HEK293 (cell line): ENCODE results near the gene PLEKHF1.

Source experiments
- EGR2 ChIP-seq: fragments of 450-650 bp; formaldehyde crosslinking; IDR thresholded peaks from 2 replicates; pipeline ENCODE4 v1.5.1; 2016; ENCODE audit warnings: low read depth, missing biosample characterization, missing genetic modification characterization
- FEZF1 ChIP-seq: fragments of 450-650 bp; formaldehyde crosslinking; IDR thresholded peaks from 2 replicates; pipeline ENCODE4 v1.5.1; 2016; ENCODE audit warnings: missing biosample characterization, missing genetic modification characterization
- GFI1B ChIP-seq: fragments of 450-650 bp; formaldehyde crosslinking; IDR thresholded peaks from 2 replicates; pipeline ENCODE4 v1.5.1; 2016; ENCODE audit warnings: missing biosample characterization, missing genetic modification characterization
- GLI2 ChIP-seq: fragments of 450-650 bp; formaldehyde crosslinking; IDR thresholded peaks from 2 replicates; pipeline ENCODE4; 2017; ENCODE audit warnings: missing biosample characterization, missing genetic modification characterization, low read depth, borderline replicate concordance
- GLIS1 ChIP-seq: fragments of 450-650 bp; formaldehyde crosslinking; IDR thresholded peaks from 2 replicates; pipeline ENCODE4 v1.5.1; 2016; ENCODE audit warnings: missing biosample characterization, missing genetic modification characterization
- KLF8 ChIP-seq: fragments of 450-650 bp; formaldehyde crosslinking; IDR thresholded peaks from 2 replicates; pipeline ENCODE4 v1.5.1; 2016; ENCODE audit warnings: missing biosample characterization, missing genetic modification characterization
- MZF1 ChIP-seq: fragments of 450-650 bp; formaldehyde crosslinking; IDR thresholded peaks from 2 replicates; pipeline ENCODE4 v1.5.1; 2017; ENCODE audit warnings: missing biosample characterization, missing genetic modification characterization, borderline replicate concordance
- TRIM28 ChIP-seq: IDR thresholded peaks from 2 replicates; pipeline ENCODE4 v1.6.1; 2011; ENCODE audit warnings: low read length, control low read depth, borderline replicate concordance
- TSHZ1 ChIP-seq: fragments of 450-650 bp; formaldehyde crosslinking; IDR thresholded peaks from 2 replicates; pipeline ENCODE4 v1.5.1; 2016; ENCODE audit warnings: missing biosample characterization, missing genetic modification characterization, borderline replicate concordance
- YY2 ChIP-seq: fragments of 450-650 bp; formaldehyde crosslinking; IDR thresholded peaks from 2 replicates; pipeline ENCODE4 v1.5.1; 2016; ENCODE audit warnings: missing biosample characterization, missing genetic modification characterization
- ZBTB21 ChIP-seq: fragments of 450-650 bp; formaldehyde crosslinking; IDR thresholded peaks from 2 replicates; pipeline ENCODE4 v1.5.1; 2017; ENCODE audit warnings: missing biosample characterization, missing genetic modification characterization
- ZBTB49 ChIP-seq: fragments of 450-650 bp; formaldehyde crosslinking; IDR thresholded peaks from 2 replicates; pipeline ENCODE4 v1.5.1; 2016; ENCODE audit warnings: missing biosample characterization, missing genetic modification characterization, low read depth
- ZFP41 ChIP-seq: fragments of 450-650 bp; formaldehyde crosslinking; IDR thresholded peaks from 2 replicates; pipeline ENCODE4 v1.5.1; 2016; ENCODE audit warnings: missing biosample characterization, missing genetic modification characterization, borderline replicate concordance
- ZFP69B ChIP-seq: fragments of 450-650 bp; formaldehyde crosslinking; IDR thresholded peaks from 2 replicates; pipeline ENCODE4 v1.5.1; 2016; ENCODE audit warnings: missing biosample characterization, missing genetic modification characterization
- ZNF114 ChIP-seq: fragments of 450-650 bp; formaldehyde crosslinking; IDR thresholded peaks from 2 replicates; pipeline ENCODE4 v1.5.0; 2017; ENCODE audit warnings: missing biosample characterization, missing genetic modification characterization
- ZNF19 ChIP-seq: fragments of 450-650 bp; formaldehyde crosslinking; IDR thresholded peaks from 2 replicates; pipeline ENCODE4; 2016; ENCODE audit warnings: missing biosample characterization, missing genetic modification characterization, low read depth
- ZNF223 ChIP-seq: fragments of 450-650 bp; formaldehyde crosslinking; IDR thresholded peaks from 2 replicates; pipeline ENCODE4 v1.5.1; 2016; ENCODE audit warnings: missing biosample characterization, missing genetic modification characterization
- ZNF239 ChIP-seq: fragments of 450-650 bp; formaldehyde crosslinking; IDR thresholded peaks from 2 replicates; pipeline ENCODE4 v1.5.1; 2016; ENCODE audit warnings: missing biosample characterization, missing genetic modification characterization
- ZNF24 ChIP-seq: fragments of 450-650 bp; formaldehyde crosslinking; IDR thresholded peaks from 2 replicates; pipeline ENCODE4 v1.5.1; 2016; ENCODE audit warnings: missing biosample characterization, missing genetic modification characterization
- ZNF335 ChIP-seq: fragments of 450-650 bp; formaldehyde crosslinking; conservative IDR thresholded peaks from 2 replicates; pipeline ENCODE4 v1.5.1; 2016; ENCODE audit warnings: missing biosample characterization, missing genetic modification characterization
- ZNF426 ChIP-seq: fragments of 450-650 bp; formaldehyde crosslinking; IDR thresholded peaks from 2 replicates; pipeline ENCODE4 v1.5.1; 2017; ENCODE audit warnings: missing biosample characterization, missing genetic modification characterization, mild to moderate bottlenecking, inconsistent platforms, moderate library complexity
- ZNF501 ChIP-seq: fragments of 450-650 bp; formaldehyde crosslinking; IDR thresholded peaks from 2 replicates; pipeline ENCODE4 v1.5.1; 2016; ENCODE audit warnings: missing biosample characterization, missing genetic modification characterization
- ZNF514 ChIP-seq: fragments of 450-650 bp; formaldehyde crosslinking; IDR thresholded peaks from 2 replicates; pipeline ENCODE4 v1.5.1; 2016; ENCODE audit warnings: missing biosample characterization, missing genetic modification characterization
- ZNF521 ChIP-seq: fragments of 450-650 bp; formaldehyde crosslinking; IDR thresholded peaks from 2 replicates; pipeline ENCODE4 v1.5.1; 2017; ENCODE audit warnings: missing biosample characterization, mild to moderate bottlenecking, missing genetic modification characterization
- ZNF560 ChIP-seq: fragments of 450-650 bp; formaldehyde crosslinking; IDR thresholded peaks from 2 replicates; pipeline ENCODE4 v1.5.1; 2017; ENCODE audit warnings: missing biosample characterization, missing genetic modification characterization, borderline replicate concordance
- ZNF571 ChIP-seq: fragments of 450-650 bp; formaldehyde crosslinking; IDR thresholded peaks from 2 replicates; pipeline ENCODE4 v1.5.0; 2017; ENCODE audit warnings: missing biosample characterization, missing genetic modification characterization
- ZNF596 ChIP-seq: fragments of 450-650 bp; IDR thresholded peaks from 2 replicates; pipeline ENCODE4 v1.5.0; 2018; ENCODE audit warnings: missing biosample characterization, mild to moderate bottlenecking, missing genetic modification characterization, moderate library complexity
- ZNF600 ChIP-seq: fragments of 450-650 bp; formaldehyde crosslinking; IDR thresholded peaks from 2 replicates; pipeline ENCODE4 v1.5.1; 2016; ENCODE audit warnings: missing biosample characterization, missing genetic modification characterization
- ZNF639 ChIP-seq: fragments of 450-650 bp; formaldehyde crosslinking; IDR thresholded peaks from 2 replicates; pipeline ENCODE4 v1.5.1; 2016; ENCODE audit warnings: missing biosample characterization, missing genetic modification characterization
- ZNF645 ChIP-seq: fragments of 450-650 bp; formaldehyde crosslinking; IDR thresholded peaks from 2 replicates; pipeline ENCODE4; 2016; ENCODE audit warnings: missing biosample characterization, missing genetic modification characterization
- ZNF664 ChIP-seq: fragments of 450-650 bp; formaldehyde crosslinking; IDR thresholded peaks from 2 replicates; pipeline ENCODE4 v1.5.1; 2016; ENCODE audit warnings: missing biosample characterization, missing genetic modification characterization
- ZSCAN5A ChIP-seq: fragments of 450-650 bp; formaldehyde crosslinking; IDR thresholded peaks from 2 replicates; pipeline ENCODE4 v1.5.1; 2016; ENCODE audit warnings: missing biosample characterization, missing genetic modification characterization

PLEKHF1 gene

GRCh38 chr19:29665826-29666577 is 741 bp downstream of the PLEKHF1 start (continued):
- TF ChIP-seq ZNF426 (tag by site-specific recombination), result no peak
- no peak for TF ChIP-seq TRIM28
- no peak; the same call in 1 of the 2 replicates for TF ChIP-seq MZF1 (tag by site-specific recombination)
- TF ChIP-seq ZNF639, result no peak
- no peak; the same call in 1 of the 2 replicates for TF ChIP-seq YY2 (tag by site-specific recombination)
- no peak for TF ChIP-seq ZNF664
- no peak for TF ChIP-seq TSHZ1
- no peak for TF ChIP-seq ZNF571 (tag by site-specific recombination)
- no peak for TF ChIP-seq ZBTB49 (tag by site-specific recombination)
- no peak for TF ChIP-seq ZNF223 (tag by site-specific recombination)
- no peak for TF ChIP-seq GFI1B (tag by site-specific recombination)
- TF ChIP-seq KLF8 (tag by site-specific recombination), result peak; percentile 56
- no peak for TF ChIP-seq ZNF521 (tag by site-specific recombination)
- TF ChIP-seq ZFP41, result no peak
- no peak for TF ChIP-seq ZNF19 (tag by site-specific recombination)
- peak; percentile 85 for TF ChIP-seq ZNF335 (tag by site-specific recombination)
- TF ChIP-seq ZNF24 (tag by site-specific recombination), result no peak
- TF ChIP-seq ZNF514 (tag by site-specific recombination), result no peak
- TF ChIP-seq GLI2 (tag by site-specific recombination), result no peak
- TF ChIP-seq ZBTB21 (tag by site-specific recombination), result no peak
- TF ChIP-seq ZNF501, result peak; percentile 54; the same call in 1 of the 2 replicates
- peak; percentile 92 for TF ChIP-seq ZNF600
- peak; percentile 88 for TF ChIP-seq GLIS1 (tag by site-specific recombination)
- no peak for TF ChIP-seq ZNF114 (tag by site-specific recombination)
- TF ChIP-seq ZNF596 (tag by site-specific recombination), result no peak; the same call in 1 of the 2 replicates
- TF ChIP-seq ZNF560 (tag by site-specific recombination), result no peak
- no peak for TF ChIP-seq ZSCAN5A (tag by site-specific recombination)
- no peak for TF ChIP-seq ZFP69B (tag by site-specific recombination)
- no peak for TF ChIP-seq EGR2 (tag by site-specific recombination)
- no peak for TF ChIP-seq FEZF1 (tag by site-specific recombination)
- 0 out of 2 replicates have a peak, but pooled peaks have one; percentile 62 for TF ChIP-seq ZNF645 (tag by site-specific recombination)
- TF ChIP-seq ZNF239 (tag by site-specific recombination), result no peak
